HG02970 (cell line): ENCODE measurements around the gene HYOU1.
"Not testable (repeated sequence)": the region's sequence is repeated elsewhere in the genome, so short reads cannot be mapped to it uniquely, and the experiment has no call there.

Experiments used
- ATAC-seq: cut with Tn5 transposase; IDR thresholded peaks from one replicate; pipeline ENCODE4 v1.9.1; 2021; ENCODE audit warnings: mild to moderate bottlenecking, moderate library complexity, moderate number of reproducible peaks; ENCODE audit not compliant: unreplicated experiment, low FRiP score

HYOU1 gene

DNA sequence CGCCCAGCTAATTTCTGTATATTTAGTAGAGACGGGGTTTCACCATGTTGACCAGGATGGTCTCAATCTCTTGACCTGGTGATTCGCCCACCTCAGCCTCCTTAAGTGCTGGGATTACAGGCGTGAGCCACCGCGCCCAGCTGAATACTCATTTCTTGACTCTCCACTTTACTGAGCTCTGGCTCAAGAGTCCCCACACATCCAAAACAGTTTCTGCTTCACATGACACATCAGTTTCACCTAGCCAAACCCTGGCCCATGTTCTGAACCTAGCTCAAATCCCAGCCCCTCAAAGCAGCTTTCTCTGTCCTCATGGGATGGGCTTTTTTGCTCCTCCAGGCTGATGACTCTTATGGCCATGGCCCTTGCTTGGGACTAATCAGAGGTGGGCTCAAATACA, 9.8 kb downstream of the HYOU1 start:
- no peak for ATAC-seq

DNA sequence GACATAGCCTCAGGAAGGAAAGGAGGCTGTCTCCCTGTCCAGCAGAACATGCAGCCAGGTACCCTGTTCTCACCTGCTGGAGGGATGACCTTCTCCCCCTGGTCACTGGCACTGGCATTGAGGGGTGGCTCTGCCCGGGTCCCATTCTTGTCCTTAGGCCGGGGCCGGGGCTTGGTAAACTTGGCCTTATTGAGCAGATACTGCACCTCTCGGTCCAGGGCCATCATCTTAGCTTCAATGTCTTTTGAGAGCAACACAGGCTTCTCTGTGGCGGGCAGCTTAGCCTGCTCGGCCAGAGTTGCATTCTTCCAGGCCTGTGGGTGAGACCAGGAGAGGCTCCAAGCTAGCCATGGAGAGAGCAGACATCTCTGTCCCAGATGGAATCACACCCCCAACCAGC, 10.5 kb downstream of the HYOU1 start:
- no peak for ATAC-seq

DNA sequence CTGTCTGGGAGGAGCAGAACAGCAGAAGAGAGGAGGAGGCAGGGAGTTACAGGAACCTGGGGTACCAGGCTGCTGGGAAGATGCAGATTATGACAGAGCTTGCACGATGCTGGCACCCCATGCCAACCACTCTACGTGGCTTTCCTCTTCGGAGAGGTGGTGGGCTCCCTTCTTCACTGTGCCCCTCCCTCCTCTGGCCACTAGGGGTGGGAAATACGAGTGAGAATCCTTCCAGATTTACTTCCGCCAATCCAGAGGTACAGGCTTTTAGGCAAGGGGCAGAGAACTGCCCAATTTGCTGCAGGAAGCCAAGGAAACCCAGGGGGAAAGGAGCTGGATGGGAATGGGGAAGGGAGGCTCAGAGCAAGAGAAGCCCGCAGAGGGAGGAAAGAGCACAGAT, 12.3 kb downstream of the HYOU1 start:
- ATAC-seq, result no peak

DNA sequence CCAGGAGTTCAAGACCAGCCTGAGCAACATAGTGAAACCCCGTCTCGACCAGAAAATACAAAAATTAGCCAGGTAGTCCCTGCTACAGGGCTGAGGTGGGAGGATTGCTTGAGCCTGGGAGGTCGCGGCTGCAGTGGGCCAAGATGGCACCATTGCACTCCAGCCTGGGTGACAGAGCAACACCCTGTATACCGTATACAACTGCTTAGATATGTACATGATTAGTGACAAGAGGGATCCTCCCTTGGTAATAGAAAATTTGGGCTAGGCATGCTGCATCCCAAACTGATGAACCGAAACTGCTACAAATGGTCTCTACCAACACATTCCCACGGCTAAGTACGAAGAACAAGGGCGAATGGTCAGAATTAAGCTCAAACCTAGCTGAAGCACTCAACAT, 14.1 kb downstream of the HYOU1 start:
- ATAC-seq, result no peak

DNA sequence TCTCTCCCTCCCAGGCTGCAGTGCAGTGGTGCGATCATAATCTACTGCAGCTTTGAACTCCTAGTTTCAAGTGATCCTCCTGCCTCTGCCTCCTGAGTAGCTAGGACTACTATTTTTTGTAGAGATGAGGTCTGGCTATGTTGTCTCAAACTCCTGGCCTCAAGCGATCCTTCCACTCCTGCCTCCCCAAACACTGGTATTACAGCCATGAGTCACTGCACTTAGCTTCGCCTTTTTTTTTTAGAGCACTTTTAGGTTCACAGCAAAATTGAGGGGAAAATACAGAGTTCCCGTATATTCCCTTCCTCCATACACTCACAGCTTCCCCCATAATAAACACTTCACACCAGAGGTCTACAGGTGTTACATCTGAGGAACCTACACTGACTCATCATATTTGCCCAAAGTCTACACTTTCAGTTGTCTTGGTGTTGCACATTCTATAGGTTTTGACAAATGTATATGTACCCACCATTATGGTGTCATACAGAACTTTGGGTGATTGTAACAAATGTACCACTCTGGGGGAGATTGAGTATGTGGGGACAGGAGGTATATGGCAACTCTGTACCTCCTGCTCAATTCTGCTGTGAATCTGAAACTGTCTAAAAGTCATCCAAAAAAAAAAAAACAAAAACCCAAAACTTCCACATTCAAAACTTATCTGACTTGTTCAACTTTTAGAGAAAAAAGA, 15.0 kb downstream of the HYOU1 start:
- ATAC-seq, result no peak

DNA sequence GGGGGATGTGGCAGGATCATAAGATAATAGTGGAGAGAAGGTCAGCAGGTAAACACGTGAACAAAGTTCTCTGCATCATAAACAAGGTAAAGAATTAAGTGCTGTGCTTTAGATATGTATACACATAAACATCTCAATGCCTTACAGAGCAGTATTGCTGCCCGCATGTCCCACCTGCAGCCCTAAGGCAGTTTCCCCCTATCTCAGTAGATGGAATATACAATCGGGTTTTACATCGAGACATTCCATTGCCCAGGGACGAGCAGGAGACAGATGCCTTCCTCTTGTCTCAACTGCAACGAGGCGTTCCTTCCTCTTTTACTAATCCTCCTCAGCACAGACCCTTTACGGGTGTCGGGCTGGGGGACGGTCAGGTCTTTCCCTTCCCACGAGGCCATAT, 17.5 kb downstream of the HYOU1 start:
- not testable (repeated sequence) for ATAC-seq

DNA sequence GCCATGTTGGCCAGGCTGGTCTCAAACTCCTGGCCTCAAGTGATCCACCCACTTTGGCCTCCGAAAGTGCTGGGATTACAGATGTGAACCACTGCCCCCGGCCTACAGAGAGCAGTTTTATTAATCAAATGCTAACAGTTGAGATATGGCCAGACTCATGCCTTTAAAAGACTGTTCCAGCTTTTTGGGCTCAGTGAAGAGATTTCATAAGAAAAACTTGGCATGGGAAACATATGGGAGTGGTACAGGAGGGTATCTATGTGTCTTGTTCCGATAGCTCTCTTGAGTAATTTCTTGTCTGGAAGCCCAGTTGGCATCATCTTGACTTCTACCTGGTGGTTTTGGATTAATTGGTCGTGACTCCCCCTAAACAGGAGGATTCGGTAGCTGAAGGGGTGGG, 18.1 kb downstream of the HYOU1 start:
- no peak for ATAC-seq

DNA sequence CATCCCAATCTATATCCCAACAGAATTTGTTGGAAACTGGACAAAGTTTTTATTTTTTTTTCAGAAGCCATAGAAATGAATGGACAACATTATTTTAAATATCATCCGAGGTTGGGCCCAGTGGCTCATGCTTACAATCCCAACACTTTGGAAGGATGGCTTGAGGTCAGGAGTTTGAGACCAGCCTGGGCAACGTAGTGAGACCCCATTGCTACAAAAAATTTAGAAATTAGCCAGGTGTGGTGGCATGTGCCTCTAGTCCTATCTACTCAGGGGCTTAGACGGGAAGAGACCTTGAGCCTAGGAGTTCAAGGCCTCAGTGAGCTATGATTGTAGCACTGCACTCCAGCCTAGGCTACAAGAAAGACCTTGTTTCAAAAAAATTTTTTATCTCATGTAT, 22.2 kb downstream of the HYOU1 start:
- no peak for ATAC-seq

DNA sequence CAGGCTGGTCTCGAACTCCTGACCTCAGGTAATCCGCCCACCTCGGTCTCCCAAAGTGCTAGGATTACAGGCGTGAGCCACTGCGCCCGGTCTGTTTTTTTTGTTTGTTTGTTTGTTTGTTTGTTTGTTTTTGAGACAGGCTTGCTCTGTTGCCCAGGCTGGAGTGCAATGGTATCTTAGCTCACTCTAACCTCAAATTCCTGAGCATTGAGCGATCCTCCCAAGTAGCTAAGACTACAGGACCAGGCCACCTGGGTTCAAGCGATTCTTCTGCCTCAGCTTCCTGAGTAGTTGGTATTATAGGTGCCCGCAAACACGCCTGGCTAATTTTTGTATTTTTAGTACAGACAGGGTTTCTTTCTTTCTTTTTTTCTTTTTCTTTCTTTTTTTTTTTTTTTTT, 23.6 kb downstream of the HYOU1 start:
- ATAC-seq, result not testable (repeated sequence)

DNA sequence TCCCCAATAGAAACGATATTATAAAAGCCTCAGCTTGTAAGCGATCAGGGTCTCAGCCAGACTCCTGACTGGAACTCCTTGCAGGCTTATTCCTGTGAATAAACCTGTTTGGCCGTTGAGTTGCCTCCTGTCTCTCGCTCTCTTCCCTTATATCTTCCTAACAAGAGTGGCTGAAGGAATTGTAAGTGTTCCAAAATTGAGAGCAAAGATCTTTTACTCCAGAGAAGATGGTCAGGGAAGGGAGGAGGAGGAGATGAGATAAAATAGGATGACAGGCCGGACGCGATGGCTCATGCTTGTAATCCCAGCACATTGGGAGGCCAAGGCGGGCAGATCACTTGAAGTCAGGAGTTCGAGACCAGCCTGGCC, 25.1 kb downstream of the HYOU1 start:
- no peak for ATAC-seq

DNA sequence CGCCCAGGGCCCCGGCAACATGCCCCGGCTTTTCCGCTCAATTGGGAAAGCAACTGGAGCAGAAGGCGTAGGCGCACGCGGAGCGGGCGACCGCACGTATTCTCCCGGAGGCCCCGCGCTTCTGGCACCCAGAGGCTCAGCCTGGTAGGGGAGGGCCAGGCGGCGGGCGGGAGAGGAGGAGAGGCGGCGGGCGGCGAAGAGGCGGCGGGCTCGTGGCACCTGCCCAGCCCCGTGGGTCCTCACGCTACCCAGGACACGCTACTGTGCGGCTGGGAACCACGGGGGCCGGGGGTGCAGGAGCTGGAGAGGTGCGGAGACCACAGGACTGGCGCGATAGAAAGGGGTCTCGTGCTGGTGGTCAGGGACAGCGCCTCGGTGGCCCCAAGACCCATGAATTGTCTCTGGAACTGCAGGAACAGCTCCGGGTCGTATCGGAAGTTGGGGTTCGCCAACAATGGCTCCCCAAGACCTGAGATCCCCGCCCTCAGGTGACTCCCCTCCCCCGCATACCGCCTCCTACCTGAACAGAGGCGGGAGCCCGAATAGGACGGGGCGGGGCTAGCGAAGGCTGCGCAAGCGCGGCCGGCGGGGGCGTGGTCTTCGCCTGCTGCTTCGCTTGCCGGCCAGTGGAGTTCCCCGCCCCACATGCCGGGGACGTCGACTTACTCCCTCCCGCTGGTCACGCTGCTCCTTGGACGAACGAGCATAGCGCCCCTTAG, 26.5 kb downstream of the HYOU1 start, which contains the start of gene SLC37A4:
Gene SLC37A4 (minus strand): TSS at position 549 of the 719 bp plus-strand sequence.
- peak; percentile 87 for ATAC-seq

DNA sequence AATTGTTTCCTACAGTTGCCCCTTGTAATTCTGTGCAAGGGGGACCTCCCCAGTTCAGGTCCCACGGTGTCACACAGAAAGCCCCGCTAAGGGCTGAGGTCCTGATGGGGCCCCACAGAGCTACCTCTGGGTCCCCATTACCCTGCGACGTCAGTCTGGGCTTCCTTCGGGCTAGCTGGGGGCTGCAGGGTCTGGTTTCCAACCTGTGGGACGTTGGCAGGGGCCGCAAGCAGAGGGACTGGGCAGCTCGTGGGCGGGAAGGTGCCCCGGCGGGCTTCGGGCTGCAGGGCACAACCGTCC, 27.0 kb downstream of the HYOU1 start:
- peak; percentile 20 for ATAC-seq

DNA sequence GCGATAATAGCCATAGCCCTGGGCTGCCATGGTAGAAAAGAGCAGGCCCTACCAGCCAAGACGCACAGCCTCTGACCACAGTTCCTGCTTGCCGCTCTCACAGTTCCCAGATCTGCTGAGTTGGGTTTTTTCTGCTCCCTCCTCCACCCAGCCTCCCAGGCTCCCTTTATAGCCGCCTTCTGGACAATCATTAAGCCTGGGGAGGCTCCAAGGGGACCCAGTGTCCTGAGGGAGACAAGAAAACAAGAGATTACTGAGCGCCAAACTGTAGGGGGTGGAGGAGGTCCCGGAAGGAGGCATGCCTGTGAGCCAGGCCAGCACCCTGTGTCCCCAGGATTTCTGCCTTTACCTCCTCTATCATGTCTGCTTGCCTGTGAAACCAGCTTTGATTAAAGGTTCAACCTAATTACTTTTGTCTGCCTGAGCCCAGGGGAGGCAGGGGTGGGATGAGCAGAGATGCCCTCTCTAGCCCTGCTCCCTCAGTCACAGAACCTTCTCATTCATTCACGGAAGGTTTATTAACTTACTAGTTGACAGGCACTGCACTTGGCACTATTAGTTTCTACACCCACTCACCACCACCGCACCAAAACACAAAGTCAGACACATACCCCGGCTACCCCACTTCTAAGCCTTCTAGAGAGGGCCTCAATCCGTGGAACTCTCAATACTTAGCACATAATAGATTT, 27.5 kb downstream of the HYOU1 start:
- no peak for ATAC-seq

DNA sequence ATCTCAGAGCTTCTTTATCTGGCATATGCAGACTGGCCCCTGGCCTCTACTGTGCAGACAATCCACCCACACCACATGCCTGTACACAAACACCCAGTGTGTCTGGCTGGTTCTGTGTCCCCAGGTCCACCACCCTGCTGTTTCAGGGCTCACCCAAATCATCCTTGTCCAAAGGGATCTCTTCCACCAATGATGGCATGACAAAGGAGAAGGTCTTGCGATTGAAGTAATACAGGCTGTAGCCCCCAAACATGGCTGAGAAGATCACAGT, 28.0 kb downstream of the HYOU1 start:
- no peak for ATAC-seq

DNA sequence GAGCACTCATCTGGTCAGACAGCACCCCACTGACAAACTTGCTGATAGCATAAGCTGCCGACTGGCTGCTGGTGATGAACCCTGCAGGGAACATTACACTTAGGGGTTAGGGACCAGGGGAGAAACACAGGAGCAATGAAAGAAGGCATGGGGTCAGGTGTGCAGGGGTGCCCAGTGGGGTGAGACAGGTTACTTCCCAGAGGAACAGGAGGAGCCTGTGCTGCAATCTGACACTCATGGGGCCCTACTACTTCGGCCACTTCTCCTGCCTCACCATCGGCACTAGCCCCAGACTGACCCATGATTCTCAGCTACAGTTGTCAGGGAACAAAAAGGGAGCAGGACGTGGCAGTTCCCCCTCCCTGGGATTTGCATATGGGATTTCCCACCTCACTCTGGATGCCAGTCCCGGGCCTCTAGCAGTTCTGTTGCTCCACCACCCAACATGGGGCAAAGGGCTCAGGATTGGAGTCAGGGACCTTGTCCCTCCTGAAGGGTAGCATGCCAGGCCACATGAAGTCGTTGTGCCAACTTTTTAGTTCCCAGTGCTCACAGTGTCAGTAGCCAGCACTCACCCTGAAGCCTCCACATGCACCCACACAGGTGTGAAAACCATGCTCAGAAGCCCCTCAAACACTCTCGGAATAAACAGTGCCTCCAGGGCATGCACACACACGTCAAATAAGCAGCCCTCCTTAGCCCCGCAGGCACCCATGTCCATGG, 28.5 kb downstream of the HYOU1 start:
- ATAC-seq, result no peak

DNA sequence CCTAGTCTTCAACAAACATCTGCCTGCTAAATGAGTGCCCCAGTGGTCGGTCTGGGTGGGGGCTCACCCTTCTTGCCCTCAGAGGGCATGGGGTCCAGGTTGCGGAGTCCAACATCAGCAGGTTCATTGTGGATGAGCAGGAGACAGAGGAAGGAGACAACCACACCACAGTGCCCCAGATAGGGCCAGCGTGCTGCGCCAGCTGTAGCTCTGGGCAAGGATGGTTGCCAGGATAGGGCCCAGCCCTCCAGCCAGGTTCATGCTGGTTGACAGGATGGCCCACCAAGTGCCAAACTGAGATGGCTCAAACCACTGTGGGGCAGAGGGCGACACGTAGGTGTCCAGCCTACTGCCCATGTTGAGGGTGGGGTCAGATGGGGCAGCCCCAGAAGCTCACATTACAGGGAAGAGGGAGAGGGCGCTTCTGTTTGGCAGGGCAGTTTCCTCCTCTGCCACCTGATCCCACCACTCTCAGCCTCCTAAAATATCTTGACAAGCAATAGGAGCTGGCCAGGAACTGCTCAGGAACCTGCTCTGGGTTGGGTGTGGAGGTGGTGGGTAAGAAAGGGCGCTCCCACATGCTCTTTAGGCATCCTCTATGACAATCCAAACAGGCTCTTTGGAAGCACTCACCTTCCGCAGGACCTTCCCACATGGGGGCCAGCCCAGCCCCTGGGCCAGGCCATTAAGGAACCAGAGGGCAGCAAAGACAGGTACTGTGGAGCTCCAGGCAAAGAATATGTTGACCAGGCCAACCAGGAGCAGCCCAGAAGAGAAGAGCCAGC, 29.3 kb downstream of the HYOU1 start:
- ATAC-seq, result no peak

DNA sequence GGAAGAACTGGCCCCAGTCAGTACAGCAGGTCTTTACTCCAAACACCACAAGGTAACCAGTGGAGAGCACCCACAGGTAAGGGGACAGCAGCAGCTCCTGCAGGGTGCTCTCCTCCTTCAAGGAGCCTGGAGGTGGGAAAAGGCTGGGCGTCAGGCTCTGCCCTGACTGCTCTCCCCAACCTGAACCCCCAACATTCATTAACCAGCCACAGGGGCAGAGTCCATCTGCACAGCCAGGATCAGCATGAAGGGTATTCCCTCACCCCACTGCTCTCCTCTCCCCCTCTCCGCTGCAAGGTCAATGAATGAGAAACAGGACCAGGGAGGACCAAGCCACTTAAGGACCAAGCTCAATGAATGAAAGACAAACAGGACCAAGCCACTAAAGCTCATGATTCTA, 30.0 kb downstream of the HYOU1 start:
- no peak for ATAC-seq

DNA sequence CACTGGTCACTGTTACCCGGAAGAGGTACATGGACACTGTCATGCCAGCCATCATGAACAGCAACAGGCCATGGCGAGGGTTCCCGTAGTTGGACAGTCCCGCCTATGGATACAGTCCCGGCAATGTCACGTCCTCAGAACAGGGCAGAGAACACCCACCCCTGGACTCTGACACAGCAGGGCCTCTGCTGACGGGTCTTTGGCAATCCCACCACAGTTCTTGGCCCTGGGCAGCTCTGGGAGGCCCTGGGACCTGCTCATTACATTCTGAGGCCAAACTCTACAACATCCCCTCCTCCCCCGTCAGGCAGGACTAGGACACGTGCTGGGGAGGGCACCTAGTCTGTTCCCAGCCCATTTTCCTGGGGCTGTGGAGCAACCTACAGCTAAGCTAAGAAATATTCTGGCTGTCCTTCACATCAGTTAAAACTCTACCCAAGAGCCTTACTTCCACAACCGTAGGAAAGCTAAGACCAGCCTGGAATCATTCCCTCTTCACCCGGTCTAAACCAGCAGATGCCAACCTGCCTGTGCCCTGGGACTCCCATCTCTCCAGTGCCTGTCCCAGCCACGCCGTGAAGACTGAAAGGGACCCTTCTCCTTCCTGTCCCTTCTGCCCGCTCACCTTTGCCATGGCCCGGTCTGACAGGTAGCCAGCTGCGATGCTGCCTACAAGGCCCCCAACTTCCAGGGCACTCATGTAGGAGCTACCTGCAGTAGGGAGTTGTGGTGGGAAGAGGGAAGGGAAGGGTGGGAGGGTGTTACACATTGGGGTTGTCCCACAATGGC, 30.8 kb downstream of the HYOU1 start:
- no peak for ATAC-seq

DNA sequence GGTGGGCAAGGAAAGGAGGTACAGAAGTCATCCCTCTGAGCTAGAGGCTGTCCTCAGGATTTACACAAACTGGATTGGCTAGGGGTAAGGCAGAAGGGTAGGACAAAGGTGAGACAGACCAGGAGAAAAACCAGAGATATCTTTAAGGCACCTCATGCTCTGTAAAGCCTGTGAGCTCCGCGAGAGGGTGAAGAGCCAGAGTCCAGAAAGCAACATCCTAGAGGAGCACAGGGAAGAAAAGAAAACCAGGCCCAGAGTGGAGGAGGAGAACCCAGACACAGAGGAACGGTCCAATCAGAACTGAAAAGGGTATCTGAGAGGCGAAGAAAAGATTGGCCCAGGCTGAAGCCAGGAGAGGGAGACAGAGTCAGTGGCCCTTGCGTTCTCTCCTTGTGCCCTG, 31.5 kb downstream of the HYOU1 start:
- ATAC-seq, result no peak

DNA sequence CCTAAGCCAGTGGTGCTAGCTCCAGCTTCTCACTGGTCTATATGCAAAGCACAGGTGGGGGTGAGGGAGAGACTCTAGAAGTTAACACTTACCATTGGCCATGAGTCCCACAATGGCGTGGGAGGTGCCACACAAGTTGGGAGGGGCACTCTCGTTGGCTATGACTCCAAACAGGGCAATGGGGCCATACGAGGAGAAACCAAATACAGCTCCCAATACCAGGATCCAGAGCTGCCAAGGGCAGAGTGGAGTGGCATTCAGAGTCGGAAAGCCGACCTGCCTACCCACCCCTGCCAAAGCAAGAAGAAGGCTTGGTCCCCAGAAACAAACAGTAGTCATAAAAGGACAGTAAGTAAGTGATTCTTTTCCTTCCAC, 31.9 kb downstream of the HYOU1 start:
- no peak for ATAC-seq
